ENCODE data around the gene CPZ. TPM values are rescaled to one million over a fixed set of nuclear protein-coding genes. Genes with fewer than 3 reads are reported as not detected.
"Not testable (repeated sequence)": the region's sequence is repeated elsewhere in the genome, so short reads cannot be mapped to it uniquely, and the experiment has no call there.

The CPZ gene
- total RNA-seq, 1 experiment from 2014 or later = 4.1 TPM

DNA sequence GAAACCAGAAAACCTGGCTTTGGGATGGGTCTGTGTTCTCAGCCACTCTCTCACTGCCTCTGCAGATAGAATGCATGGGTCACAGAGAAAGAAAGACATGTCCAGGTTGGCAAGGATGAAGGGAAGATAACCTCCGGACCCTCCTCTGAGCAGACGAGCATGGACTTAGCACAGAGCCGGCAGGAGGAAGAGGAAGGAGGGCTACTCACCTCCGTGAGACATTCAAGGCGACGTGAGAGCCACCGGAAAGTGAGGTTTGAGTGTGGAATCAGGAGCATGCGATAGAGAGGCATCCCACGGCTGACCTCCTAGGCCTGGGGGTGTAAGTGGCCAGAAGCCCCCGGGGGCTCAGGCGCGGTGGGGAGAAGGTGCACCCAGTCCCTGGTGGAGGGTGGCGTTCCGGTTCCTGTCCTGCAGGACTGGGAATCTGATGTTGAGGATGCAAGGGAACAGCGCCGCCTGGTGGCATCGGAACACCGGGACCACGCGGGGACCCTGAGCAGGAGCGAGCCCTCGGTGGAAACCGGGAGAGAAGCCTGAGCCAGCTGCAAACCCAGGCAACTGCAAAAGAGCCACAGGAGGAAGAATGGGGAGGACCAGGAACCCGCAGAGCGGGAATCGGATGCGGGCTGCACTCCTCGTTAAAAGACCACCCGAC lies 43.5 kb downstream of the CPZ start:
- not testable (repeated sequence) for DNase-seq (ENCODE audit: low read depth)

- DNase-seq (ENCODE audit: low read depth) = no peak
These were observed 45.0 kb downstream of the CPZ start for GRCh38 chr4:8637456-8637984.

DNA sequence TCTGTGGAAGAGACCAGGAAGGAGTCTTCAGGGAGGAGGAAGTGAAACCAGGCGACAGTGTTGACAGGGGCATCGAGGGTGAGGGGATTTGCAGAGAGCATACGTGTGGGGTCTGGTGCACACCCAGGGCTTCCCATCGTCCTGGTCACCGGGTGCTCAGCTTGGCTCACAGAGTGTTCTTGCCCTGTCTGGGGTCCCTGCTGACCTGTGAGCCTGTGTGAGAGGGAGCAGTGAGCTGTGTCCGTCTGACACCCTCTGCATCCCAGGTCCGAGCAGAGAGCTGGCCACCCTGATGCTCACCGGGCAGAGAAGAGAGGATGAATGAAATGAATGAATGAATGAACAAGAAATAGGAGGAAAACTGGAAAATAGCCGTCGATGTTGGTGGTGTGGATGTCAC lies 46.5 kb downstream of the CPZ start:
- no peak for DNase-seq (ENCODE audit: low read depth)

DNA sequence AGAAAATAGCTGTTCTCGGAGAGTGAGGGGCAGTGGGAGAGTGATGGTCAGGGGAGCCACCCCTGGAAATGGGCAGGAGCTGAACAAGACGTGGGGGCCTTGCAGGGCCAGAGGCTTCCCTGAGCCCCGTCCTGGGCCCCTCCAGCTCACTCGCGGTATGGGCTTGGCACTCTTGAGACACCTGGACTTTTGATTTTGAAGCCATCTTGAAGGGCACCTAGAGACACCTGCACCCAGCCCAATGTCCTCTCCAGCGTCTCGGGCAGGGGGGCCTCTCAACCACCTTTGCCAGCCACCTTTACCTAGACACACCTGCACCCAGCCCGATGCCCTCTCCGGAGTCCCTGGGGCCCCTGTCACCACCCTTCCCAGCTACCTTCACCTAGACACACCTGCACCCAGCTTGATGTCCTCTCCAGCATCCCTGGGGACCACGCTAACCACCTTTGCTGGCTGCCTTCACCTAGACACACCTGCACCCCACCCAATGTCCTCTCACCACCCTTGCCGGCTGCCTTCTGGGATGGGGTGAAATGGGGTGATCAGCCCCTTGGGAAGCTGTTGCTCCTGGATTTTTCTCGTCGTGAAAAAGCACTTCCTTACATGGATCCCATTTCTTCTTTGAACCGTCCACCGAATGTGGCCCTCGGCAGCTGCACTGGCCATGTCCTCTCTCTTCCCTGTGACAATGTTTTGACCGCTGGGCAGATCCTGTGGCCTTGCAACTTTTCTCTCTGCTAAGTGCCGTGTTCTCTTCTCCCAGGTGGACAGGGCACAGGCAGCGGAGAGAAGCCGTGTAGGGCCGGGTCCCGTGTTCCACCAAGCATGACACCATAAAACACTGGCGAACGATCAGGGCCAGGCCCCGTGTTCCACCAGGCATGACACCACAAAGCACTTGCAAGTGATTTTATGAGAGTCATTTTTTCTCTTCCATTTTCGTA lies 47.5 kb downstream of the CPZ start:
- DNase-seq (ENCODE audit: low read depth) = no peak

- DNase-seq (ENCODE audit: low read depth) = no peak
These were observed 48.3 kb downstream of the CPZ start for GRCh38 chr4:8640816-8641215.

GRCh38 chr4:8641256-8641655 lies 48.7 kb downstream of the CPZ start:
- DNase-seq (ENCODE audit: low read depth) = no peak

DNA sequence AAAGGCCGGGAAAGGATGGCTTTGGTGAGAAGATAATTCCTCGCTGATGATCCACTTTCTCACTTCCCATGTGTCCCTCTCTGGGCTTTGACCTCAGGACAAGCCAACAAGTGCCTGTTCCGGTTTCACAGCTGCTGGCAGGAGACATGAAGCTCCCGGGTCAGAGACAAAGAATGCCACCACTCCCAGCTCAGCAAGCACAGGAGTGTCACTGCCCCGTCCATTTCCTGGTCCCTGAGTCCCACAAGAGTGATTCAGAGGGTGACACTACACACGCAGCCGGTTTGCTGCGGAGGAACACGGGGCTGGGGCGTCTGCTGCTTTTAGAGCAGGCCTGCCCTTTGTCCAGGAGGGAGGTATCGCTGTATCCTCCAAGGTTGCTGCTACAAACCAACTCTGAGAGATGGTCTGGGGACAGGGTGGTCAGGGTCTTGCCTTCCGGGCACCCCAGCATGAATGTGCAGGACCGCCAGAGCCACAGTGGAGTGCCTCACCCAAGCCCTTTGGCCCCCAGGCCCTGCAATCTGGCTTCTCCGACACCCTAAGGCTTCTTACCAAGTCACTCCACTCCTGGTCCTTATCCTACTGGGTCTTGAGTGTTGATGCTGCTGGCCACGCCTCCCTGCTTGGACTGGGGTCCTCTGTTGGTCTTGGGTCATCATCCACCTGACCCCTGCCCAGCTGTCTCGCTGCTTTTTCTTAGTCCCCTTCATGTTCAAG lies 49.5 kb downstream of the CPZ start:
- DNase-seq (ENCODE audit: low read depth) = no peak

DNA sequence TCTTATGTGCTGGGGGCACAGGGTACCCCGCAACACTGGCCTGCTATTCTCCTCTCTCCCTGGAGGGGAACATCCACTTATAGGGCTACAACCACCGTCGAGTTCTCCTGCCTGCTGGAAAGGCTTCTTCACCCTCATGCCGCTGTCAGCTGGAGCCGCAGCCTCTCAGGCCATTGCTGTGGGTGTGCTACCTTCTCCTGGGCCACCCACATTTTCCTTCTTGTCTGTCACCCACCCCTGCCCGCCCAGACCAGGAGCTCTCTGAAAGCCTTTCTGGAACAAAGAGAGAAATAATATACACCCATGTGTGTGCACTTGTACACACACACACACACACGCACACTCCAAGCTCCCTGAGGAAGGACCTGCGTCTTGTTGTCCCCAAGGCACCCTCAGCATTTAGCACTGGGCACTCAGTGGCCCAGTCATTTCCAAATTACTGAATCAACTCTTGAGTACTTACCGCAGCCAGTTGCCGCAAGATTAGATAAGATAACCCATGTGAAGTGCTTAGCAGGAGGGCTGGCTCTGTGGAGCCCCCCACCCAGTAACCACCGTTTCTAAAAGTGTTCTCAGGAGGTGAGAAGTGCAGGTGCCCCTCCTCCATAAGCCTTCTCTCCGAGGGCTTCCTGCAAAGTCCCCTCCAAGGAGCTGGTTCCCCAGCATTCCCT lies 50.2 kb downstream of the CPZ start:
- no peak for DNase-seq (ENCODE audit: low read depth)

GRCh38 chr4:8643441-8643840 lies 50.9 kb downstream of the CPZ start:
- no peak for DNase-seq (ENCODE audit: low read depth)

- DNase-seq (ENCODE audit: low read depth) = no peak
These were observed 51.4 kb downstream of the CPZ start for GRCh38 chr4:8643986-8644385.

GRCh38 chr4:8644461-8644891 lies 51.9 kb downstream of the CPZ start:
- no peak for DNase-seq (ENCODE audit: low read depth)

DNA sequence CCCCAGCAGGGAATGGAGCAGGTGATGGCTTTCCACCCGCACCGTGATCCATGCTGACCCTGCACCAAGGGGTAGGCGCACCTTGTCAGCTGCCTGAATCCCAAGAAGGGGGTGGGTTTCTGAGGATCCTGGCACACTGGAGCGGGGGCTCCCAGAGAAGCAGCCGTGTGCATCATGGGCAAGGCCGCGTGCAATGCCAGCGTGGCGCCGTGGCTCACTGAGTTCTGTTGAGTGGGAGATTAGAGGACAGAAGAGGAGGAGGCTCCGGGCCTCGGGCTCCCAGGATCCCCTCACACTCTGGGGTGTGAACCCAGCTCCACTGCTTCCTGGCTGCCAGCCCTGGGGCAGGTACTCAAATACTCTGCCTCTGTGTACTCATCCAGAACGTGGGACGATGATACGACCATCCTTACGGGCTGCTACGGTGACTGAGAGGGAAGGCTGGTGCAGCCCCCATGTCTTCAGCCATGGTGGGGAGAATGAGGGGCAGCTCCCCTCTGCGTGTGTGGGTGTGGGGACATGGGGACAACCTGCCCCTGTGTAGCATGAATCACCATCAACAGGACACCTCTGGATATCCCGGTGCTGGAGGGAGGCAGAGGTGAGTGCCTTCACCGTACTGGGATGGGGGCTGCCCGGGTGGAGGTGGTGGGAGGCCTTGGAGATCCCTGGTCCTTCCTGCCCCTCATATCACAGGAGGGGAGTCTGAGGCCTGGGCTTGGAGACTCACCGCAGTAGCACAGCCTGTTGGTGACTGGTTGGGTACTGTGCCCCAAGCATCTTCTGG lies 52.6 kb downstream of the CPZ start:
- no peak for DNase-seq (ENCODE audit: low read depth)

DNA sequence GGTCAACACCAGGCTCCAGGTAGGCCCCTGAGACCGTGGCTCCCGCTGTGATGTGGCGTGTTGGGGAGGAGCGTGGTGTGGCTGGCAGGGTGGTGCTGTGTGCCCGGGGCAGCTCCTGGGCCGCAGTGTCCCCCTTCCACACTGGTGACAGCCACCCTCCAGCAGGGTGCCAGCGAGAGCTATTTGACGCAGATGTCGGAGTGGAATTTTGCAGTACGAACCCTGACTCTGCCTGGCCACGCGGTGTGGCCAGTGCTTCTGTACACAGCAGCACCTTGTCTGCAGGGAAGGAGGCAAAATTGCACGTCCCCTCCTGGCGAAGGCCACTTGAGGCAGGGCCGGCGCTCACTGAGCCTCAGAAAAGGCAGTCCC lies 53.2 kb downstream of the CPZ start:
- no peak for DNase-seq (ENCODE audit: low read depth)

DNA sequence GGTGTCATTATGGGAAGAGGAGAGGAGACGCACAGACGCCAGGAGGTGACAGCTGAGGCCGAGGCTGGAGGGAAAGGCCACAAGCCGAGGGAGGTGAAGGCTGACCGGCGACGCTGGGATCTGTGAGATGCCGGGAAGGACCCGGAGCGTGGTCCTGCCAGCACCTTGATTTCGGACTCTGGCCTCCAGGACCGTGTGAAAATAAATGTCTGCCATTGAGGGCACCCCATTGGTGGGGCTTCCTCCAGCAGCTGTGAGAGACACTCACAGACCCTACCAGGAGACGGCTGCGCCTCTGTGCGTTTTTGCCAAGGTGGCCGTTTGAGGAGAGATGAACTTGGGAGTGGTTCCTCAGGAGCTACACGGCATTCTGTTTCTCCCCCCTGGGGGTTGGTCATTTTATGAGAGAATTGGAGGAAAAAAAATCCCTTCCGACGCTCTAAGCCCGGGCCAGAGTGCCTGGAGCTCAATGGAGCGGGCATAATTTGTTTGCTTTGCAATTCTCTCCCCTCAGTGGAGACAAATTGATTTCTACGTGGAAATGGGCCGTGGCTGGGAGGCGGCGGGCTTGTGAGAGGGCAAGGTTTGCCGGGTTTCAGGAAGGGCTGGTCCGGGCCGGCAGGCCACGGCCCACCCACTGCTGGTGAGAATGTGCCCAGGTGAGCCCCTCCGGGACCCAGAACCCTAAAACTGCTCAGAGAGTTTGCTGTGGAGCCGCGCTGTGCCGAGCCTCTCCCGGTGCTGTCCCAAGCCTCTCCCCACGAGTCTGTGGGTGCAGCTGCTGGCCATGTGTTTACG lies 53.9 kb downstream of the CPZ start:
- DNase-seq (ENCODE audit: low read depth) = no peak

DNA sequence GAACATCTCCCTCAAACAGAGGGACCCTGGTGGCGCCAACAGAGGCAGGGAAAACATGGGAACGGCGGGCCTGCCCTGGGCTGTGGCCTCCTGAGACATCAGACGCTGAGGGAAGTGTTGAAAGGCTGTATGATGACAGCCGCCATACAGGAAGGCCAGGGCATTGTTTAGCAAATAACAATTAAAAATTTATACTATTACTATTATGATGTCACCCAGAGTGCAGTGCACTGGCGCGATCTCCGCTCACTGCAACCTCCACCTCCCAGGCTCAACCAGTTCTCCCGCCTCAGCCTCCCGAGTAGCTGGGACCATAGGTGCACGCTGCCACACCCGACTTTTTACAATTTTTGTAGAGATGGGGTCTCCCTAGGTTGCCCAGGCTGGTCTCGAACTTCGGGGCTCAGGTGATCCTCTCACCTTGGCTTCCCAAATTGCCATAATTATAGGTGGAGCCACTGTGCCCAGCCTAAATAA lies 54.6 kb downstream of the CPZ start:
- no peak for DNase-seq (ENCODE audit: low read depth)

- DNase-seq (ENCODE audit: low read depth) = no peak
These were observed 55.1 kb downstream of the CPZ start for GRCh38 chr4:8647626-8648025.

DNA sequence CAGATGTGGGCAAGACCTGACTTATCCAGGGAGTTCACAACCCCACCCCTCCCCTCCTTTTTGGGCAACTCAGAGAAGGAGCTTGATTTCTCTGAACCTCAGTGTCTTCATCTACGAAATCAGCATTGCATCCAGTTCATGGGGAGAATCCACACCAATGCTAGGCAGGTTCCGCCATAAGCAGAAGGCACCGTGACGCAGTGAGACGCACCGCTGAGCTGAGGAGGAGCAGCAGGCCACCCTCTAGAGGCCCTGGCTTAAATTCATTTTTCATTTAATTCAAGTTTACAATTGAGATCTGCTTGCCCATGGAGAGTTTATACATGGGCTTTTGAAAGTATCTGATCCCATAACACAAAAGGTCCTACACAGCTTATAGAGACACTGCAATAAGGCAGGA lies 55.7 kb downstream of the CPZ start:
- no peak for DNase-seq (ENCODE audit: low read depth)

- DNase-seq (ENCODE audit: low read depth) = no peak
These were observed 56.5 kb downstream of the CPZ start for GRCh38 chr4:8648816-8649630.

Measured in LHCN-M2 (cell line).